ENCODE results near the gene PLAAT2.
A peak's percentile ranks its signal among the peaks of the same experiment; 100 is the strongest.

DNA sequence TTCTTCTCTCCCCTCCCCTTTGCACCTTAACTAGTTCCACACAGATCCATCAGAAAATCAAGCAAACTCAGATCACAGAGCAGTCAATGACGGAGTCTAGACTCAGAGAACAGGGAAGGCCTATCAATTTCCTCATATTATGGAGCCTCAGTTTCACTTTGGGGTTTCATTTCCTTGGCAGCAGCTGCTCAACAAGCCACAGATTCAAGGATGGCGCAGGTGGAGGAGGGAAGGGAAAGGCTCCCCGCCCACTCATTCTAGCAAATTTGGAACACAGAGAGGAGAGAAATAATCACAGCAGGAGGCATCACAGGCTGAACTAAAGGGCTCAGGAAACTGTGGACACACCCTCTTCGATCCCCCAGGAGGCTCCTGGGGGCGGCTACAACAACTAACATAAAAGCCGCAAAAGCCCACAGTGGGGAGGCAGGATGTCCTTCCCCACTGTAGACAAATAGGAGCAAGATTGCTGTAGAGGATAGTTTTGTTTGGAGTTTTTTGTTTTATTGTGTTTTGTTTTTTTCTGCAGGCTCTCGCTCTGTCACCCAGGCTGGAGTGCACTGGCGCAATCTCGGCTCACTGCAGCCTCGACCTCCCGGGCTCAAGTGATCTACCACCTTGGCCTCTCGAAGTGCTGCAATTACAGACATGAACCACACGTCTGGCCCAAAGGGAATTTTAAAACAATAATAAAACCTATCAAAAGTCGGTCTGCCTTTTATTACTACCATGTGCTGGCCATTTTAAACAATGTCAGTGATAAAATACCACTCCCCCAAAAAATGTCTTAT, 47.6 kb upstream of the PLAAT2 start:
- TF ChIP-seq EP300 (IDR thresholded peaks at IDR 0.05) (no peak), CTCF (IDR thresholded peaks at IDR 0.05) (peak in 1 of 4 experiments; percentile 23), POLR2AphosphoS5 (IDR thresholded peaks at IDR 0.05) (no peak)
